Stimulated activated CD4-positive, alpha-beta T cell treated with anti-CD3 and anti-CD28 coated beads, Interleukin-15, amount 100 ng/mL, for 48 hours (primary cell): ENCODE measurements around the gene DAGLA.
A peak's percentile ranks its signal among the peaks of the same experiment; 100 is the strongest.

Experiments
- DNase-seq, 2 donors: peaks; one replicate each; pipeline ENCODE4 v3.0.0-alpha.2; 2020; ENCODE audit warnings: low read depth in 2 of 2

The DAGLA gene

GRCh38 chr11:61778357-61778886 lies 98.2 kb downstream of the DAGLA start:
- DNase-seq, result no peak

- no peak for DNase-seq
Observed at GRCh38 chr11:61778920-61779650, 98.9 kb downstream of the DAGLA start.

GRCh38 chr11:61779666-61780525 lies 99.7 kb downstream of the DAGLA start:
- DNase-seq, result no peak

- no peak for DNase-seq
Observed at GRCh38 chr11:61780581-61781162, 100.5 kb downstream of the DAGLA start.

GRCh38 chr11:61781585-61781984 lies 101.4 kb downstream of the DAGLA start:
- DNase-seq, result no peak

GRCh38 chr11:61782299-61782698 lies 102.1 kb downstream of the DAGLA start:
- DNase-seq, result no peak

GRCh38 chr11:61782841-61783240 lies 102.7 kb downstream of the DAGLA start:
- DNase-seq, result no peak

GRCh38 chr11:61783717-61784505 lies 103.7 kb downstream of the DAGLA start:
- DNase-seq, result no peak

- DNase-seq, result no peak
Observed at GRCh38 chr11:61784506-61784805, 104.3 kb downstream of the DAGLA start.

- no peak for DNase-seq
Observed at GRCh38 chr11:61785837-61786402, 105.7 kb downstream of the DAGLA start.

GRCh38 chr11:61787928-61788491 lies 107.8 kb downstream of the DAGLA start:
- no peak for DNase-seq

- DNase-seq, result peak in 1 of 2 donors; percentile 31
Observed at GRCh38 chr11:61791737-61792309, 111.6 kb downstream of the DAGLA start.

- peak; percentile 80 to 86 for DNase-seq
Observed at GRCh38 chr11:61792310-61793082, 112.3 kb downstream of the DAGLA start, which contains the start of the genes FEN1 and TMEM258. TSS of gene FEN1 (plus strand) at chr11:61792911. CDS start at chr11:61795362, 2,451 bp downstream. TSS of gene TMEM258 (minus strand) at chr11:61792599. CDS start at chr11:61792558, 41 bp downstream.

- DNase-seq, result no peak
Observed at GRCh38 chr11:61793083-61793828, 113.1 kb downstream of the DAGLA start.

- DNase-seq, result no peak
Observed at GRCh38 chr11:61793829-61794204, 113.6 kb downstream of the DAGLA start.

GRCh38 chr11:61794579-61794978 lies 114.4 kb downstream of the DAGLA start:
- DNase-seq, result no peak

GRCh38 chr11:61795459-61795858 lies 115.3 kb downstream of the DAGLA start:
- DNase-seq, result no peak

- no peak for DNase-seq
Observed at GRCh38 chr11:61795876-61796526, 115.8 kb downstream of the DAGLA start.
